ENCODE measurements around the gene CCDC50.

The CCDC50 gene

GRCh38 chr3:191360620-191361019, 31.4 kb downstream of the CCDC50 start:
- no peak for DNase-seq (ENCODE audit: low spot score)
- TF ChIP-seq CTCF (IDR thresholded peaks at IDR 0.05; ENCODE audit: extremely low read depth, insufficient read depth, missing control alignments), result no peak
- in situ Hi-C loops (cut with MboI; ENCODE audit: low pct_unique_long_range_greater_than_20kb, low sequenced_read_pairs, unreplicated experiment), result no loop called here

GRCh38 chr3:191361456-191361855, 32.3 kb downstream of the CCDC50 start:
- no peak for TF ChIP-seq CTCF (IDR thresholded peaks at IDR 0.05; ENCODE audit: extremely low read depth, insufficient read depth, missing control alignments)
- DNase-seq (ENCODE audit: low spot score), result no peak
- in situ Hi-C loops (cut with MboI; ENCODE audit: low pct_unique_long_range_greater_than_20kb, low sequenced_read_pairs, unreplicated experiment), result no loop called here

- DNase-seq (ENCODE audit: low spot score), result no peak
- in situ Hi-C loops (cut with MboI; ENCODE audit: low pct_unique_long_range_greater_than_20kb, low sequenced_read_pairs, unreplicated experiment), result no loop called here
- TF ChIP-seq CTCF (IDR thresholded peaks at IDR 0.05; ENCODE audit: extremely low read depth, insufficient read depth, missing control alignments), result no peak
Measured at GRCh38 chr3:191362037-191362436, 32.8 kb downstream of the CCDC50 start.

DNA sequence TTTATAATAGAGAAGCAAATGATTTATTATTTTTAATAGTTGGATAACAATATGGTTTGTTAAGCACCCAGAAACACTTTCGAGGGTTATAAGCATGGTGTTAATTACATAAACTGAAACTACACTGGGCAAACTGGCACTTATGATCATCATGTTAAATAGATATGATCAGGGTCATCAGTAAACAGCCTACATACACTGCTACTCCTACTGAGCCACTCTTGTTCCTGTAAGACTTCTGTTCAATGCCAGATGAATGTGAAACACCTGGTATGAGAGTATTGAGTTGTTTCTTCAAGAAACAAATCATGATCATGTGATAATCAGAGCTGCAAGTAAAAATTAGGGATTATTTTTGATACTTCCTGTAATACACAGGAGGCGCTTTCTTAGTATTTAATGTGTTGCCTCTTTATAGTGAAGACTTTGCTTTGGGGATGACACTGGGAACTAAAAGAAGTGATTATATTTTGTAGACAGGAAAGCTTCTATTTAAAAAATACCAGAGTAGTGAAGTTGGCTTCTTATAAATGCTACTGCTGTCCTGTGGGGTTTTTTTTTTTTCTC, 33.4 kb downstream of the CCDC50 start:
- DNase-seq (ENCODE audit: low spot score), result no peak
- in situ Hi-C loops (cut with MboI; ENCODE audit: low pct_unique_long_range_greater_than_20kb, low sequenced_read_pairs, unreplicated experiment), result no loop called here
- no peak for TF ChIP-seq CTCF (IDR thresholded peaks at IDR 0.05; ENCODE audit: extremely low read depth, insufficient read depth, missing control alignments)

GRCh38 chr3:191363221-191363620, 34.0 kb downstream of the CCDC50 start:
- no peak for DNase-seq (ENCODE audit: low spot score)
- in situ Hi-C loops (cut with MboI; ENCODE audit: low pct_unique_long_range_greater_than_20kb, low sequenced_read_pairs, unreplicated experiment), result no loop called here
- no peak for TF ChIP-seq CTCF (IDR thresholded peaks at IDR 0.05; ENCODE audit: extremely low read depth, insufficient read depth, missing control alignments)

DNA sequence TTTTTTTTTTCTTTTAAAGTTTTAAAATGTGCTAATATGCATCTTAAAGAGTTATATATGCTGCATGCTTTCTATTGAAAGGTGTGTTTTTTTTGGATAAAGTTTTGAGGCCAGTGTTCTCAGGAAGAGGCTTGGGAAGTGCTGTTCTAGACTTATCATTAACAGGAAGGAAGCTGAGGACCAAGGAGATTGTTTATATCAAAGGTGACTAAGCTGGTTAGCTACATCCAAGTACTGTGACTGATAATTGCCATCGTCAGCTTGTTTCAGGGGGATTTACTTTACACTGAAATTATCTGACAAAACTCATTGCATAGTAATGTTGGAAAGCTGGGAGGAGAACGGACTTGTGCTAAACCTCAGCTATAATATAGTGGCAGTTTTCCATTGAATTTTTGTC, 37.5 kb downstream of the CCDC50 start:
- TF ChIP-seq CTCF (IDR thresholded peaks at IDR 0.05; ENCODE audit: extremely low read depth, insufficient read depth, missing control alignments), result no peak
- no peak for DNase-seq (ENCODE audit: low spot score)
- in situ Hi-C loops (cut with MboI; ENCODE audit: low pct_unique_long_range_greater_than_20kb, low sequenced_read_pairs, unreplicated experiment), result no loop called here
